Urinary bladder (tissue), 4 donors: ENCODE measurements around the gene PHF2. TPM values are rescaled to one million over a fixed set of nuclear protein-coding genes. Genes with fewer than 3 reads are reported as not detected.

Experiments
- DNase-seq: peaks from one replicate; pipeline ENCODE4 v3.0.0-alpha.2; 2015; ENCODE audit errors: extremely low spot score
- H3K27ac ChIP-seq: one replicate; pipeline ENCODE4 v1.5.1; 2013; ENCODE audit warnings: low read depth, mild to moderate bottlenecking, moderate library complexity
- H3K36me3 ChIP-seq: one replicate; pipeline ENCODE4 v1.6.1; 2013; ENCODE audit warnings: mild to moderate bottlenecking, moderate library complexity; ENCODE audit not compliant: insufficient read depth
- H3K4me1 ChIP-seq: one replicate; pipeline ENCODE4 v1.6.1; 2013; ENCODE audit warnings: mild to moderate bottlenecking, moderate library complexity; ENCODE audit not compliant: insufficient read depth
- H3K4me3 ChIP-seq: one replicate; pipeline ENCODE4 v1.5.1; 2013; ENCODE audit warnings: low read depth, low read length
- WGBS: extraction: QIAGEN DNeasy Blood & Tissue Kit; methylation state at CpG from one replicate; pipeline ENCODE4 v1.1.7; 2013; 5-methylcytosine and 5-hydroxymethylcytosine counted together
- polyA plus RNA-seq: library from polyadenylated mRNA; stranded (reverse); fragments of 200-250 nt; gene quantifications from one replicate; pipeline ENCODE4 v1.2.3, GENCODE V29; 2013
- total RNA-seq: library from RNA; depleted of rRNA; stranded (reverse); fragments of >200 nt; gene quantifications from one replicate; pipeline ENCODE4 v1.2.3, GENCODE V29; 2014
- donor health status: healthy with polysubstance abuse.
- donor health status: healthy.

Gene PHF2
- total and polyA plus RNA-seq, 2 donors: 20.0 to 33.1 TPM

GRCh38 chr9:93699650-93700049 lies 123.3 kb downstream of the PHF2 start:
- Histone ChIP-seq H3K4me1 (no peaks in the 10 kb centered on the region), H3K36me3 (no peaks in the 10 kb centered on the region), H3K4me3 (no peak overlapping the region), H3K27ac (no peak overlapping the region)
- DNase-seq: no peak
- WGBS: 86% methylated on average over 3 of the region's 3 CpGs

- Histone ChIP-seq H3K36me3 (no peaks in the 10 kb centered on the region), H3K27ac (no peak overlapping the region), H3K4me1 (no peaks in the 10 kb centered on the region), H3K4me3 (no peak overlapping the region)
- DNase-seq: no peak
- WGBS: 86% methylated on average over 16 of the region's 16 CpGs
Measured at GRCh38 chr9:93701494-93702218, 125.3 kb downstream of the PHF2 start.

- Histone ChIP-seq H3K27ac (no peak overlapping the region), H3K4me3 (no peak overlapping the region), H3K4me1 (no peaks in the 10 kb centered on the region), H3K36me3 (no peaks in the 10 kb centered on the region)
- DNase-seq: no peak
- WGBS: 76% methylated on average over 7 of the region's 7 CpGs
Measured at GRCh38 chr9:93702261-93702660, 125.9 kb downstream of the PHF2 start.

GRCh38 chr9:93708289-93708986 lies 132.1 kb downstream of the PHF2 start:
- no peak for DNase-seq
- H3K27ac ChIP-seq: no peak overlapping the region
- no peak overlapping the region for H3K4me3 ChIP-seq
- H3K4me1 ChIP-seq: no peaks in the 10 kb centered on the region
- 79% methylated on average over 8 of the region's 8 CpGs for WGBS
- no peaks in the 10 kb centered on the region for H3K36me3 ChIP-seq

GRCh38 chr9:93708987-93709302 lies 132.6 kb downstream of the PHF2 start:
- Histone ChIP-seq H3K4me3 (no peak overlapping the region), H3K4me1 (no peaks in the 10 kb centered on the region), H3K27ac (no peak overlapping the region), H3K36me3 (no peaks in the 10 kb centered on the region)
- WGBS: 92% methylated on average over 2 of the region's 2 CpGs
- DNase-seq: no peak

GRCh38 chr9:93709600-93710369 lies 133.4 kb downstream of the PHF2 start:
- H3K4me3 ChIP-seq: no peak overlapping the region
- no peak for DNase-seq
- 72% methylated on average over 2 of the region's 2 CpGs for WGBS
- H3K4me1 ChIP-seq: no peaks in the 10 kb centered on the region
- no peak overlapping the region for H3K27ac ChIP-seq
- H3K36me3 ChIP-seq: no peaks in the 10 kb centered on the region

GRCh38 chr9:93710370-93710723 lies 134.0 kb downstream of the PHF2 start:
- H3K36me3 ChIP-seq: no peaks in the 10 kb centered on the region
- H3K4me1 ChIP-seq: no peaks in the 10 kb centered on the region
- WGBS: 92% methylated on average over 6 of the region's 6 CpGs
- H3K27ac ChIP-seq: no peak overlapping the region
- no peak overlapping the region for H3K4me3 ChIP-seq
- DNase-seq: no peak

- no peak overlapping the region for H3K4me3 ChIP-seq
- WGBS: 73% methylated on average over 2 of the region's 2 CpGs
Measured at GRCh38 chr9:93711002-93711401, 134.6 kb downstream of the PHF2 start.

GRCh38 chr9:93712896-93713295 lies 136.5 kb downstream of the PHF2 start:
- 77% methylated on average over 9 of the region's 9 CpGs for WGBS
- Histone ChIP-seq H3K36me3 (no peaks in the 10 kb centered on the region), H3K4me1 (no peaks in the 10 kb centered on the region), H3K27ac (no peak overlapping the region), H3K4me3 (no peak overlapping the region)
- no peak for DNase-seq

More at GRCh38 chr9:93711002-93711401, 134.6 kb downstream of the PHF2 start:
- no peak for DNase-seq
- H3K36me3 ChIP-seq: no peaks in the 10 kb centered on the region
- H3K27ac ChIP-seq: no peak overlapping the region
- no peaks in the 10 kb centered on the region for H3K4me1 ChIP-seq

GRCh38 chr9:93713716-93714115 lies 137.3 kb downstream of the PHF2 start:
- Histone ChIP-seq H3K36me3 (no peaks in the 10 kb centered on the region), H3K4me3 (no peak overlapping the region), H3K27ac (no peak overlapping the region), H3K4me1 (no peaks in the 10 kb centered on the region)
- WGBS: 79% methylated on average over 4 of the region's 4 CpGs
- no peak for DNase-seq

- no peak for DNase-seq
- 88% methylated on average over 13 of the region's 13 CpGs for WGBS
- Histone ChIP-seq H3K4me3 (no peak overlapping the region), H3K36me3 (no peaks in the 10 kb centered on the region), H3K4me1 (no peaks in the 10 kb centered on the region), H3K27ac (no peak overlapping the region)
Measured at GRCh38 chr9:93721417-93721965, 145.1 kb downstream of the PHF2 start.

GRCh38 chr9:93724852-93725251 lies 148.5 kb downstream of the PHF2 start:
- Histone ChIP-seq H3K27ac (no peak overlapping the region), H3K4me3 (no peak overlapping the region), H3K4me1 (no peaks in the 10 kb centered on the region), H3K36me3 (no peaks in the 10 kb centered on the region)
- WGBS: 27% methylated on average over 4 of the region's 4 CpGs
- DNase-seq: no peak

- no peak overlapping the region for H3K4me3 ChIP-seq
- 48% methylated on average over 6 of the region's 6 CpGs for whole genome bisulfite sequencing
- no peak overlapping the region for H3K27ac ChIP-seq
- H3K36me3 ChIP-seq: no peaks in the 10 kb centered on the region
- no peaks in the 10 kb centered on the region for H3K4me1 ChIP-seq
- DNase-seq: no peak
Measured at GRCh38 chr9:93725382-93725781, 149.0 kb downstream of the PHF2 start.

GRCh38 chr9:93726147-93726546 lies 149.8 kb downstream of the PHF2 start:
- H3K27ac ChIP-seq: no peak overlapping the region
- no peaks in the 10 kb centered on the region for H3K4me1 ChIP-seq
- no peak for DNase-seq
- 87% methylated on average over 7 of the region's 7 CpGs for WGBS
- no peaks in the 10 kb centered on the region for H3K36me3 ChIP-seq
- no peak overlapping the region for H3K4me3 ChIP-seq
